ENCODE data around the gene CCDC124. TPM values are rescaled to one million over a fixed set of nuclear protein-coding genes. Genes with fewer than 3 reads are reported as not detected.
"Not testable (repeated sequence)": the region's sequence is repeated elsewhere in the genome, so short reads cannot be mapped to it uniquely, and the experiment has no call there.

Gene CCDC124
- total RNA-seq, 2 donors from 2014 or later, result 44.1 to 60.8 TPM

- Histone ChIP-seq H3K36me3 (no peaks in the 10 kb centered on the region), H3K4me1 (ENCODE audit: control insufficient read depth in 1 of 2, low read depth in 2 of 2) (no peaks in the 10 kb centered on the region), H3K27me3 (replicated peaks; ENCODE audit: insufficient read depth) (no peaks in the 10 kb centered on the region), H3K27ac (no peak overlapping the region), H3K4me3 (no peak overlapping the region), H3K9me3 (no peaks in the 10 kb centered on the region)
- no peak for DNase-seq (ENCODE audit: low spot score)
- no peak for TF ChIP-seq CTCF (IDR thresholded peaks at IDR 0.05)
- ATAC-seq (ENCODE audit: insufficient number of reproducible peaks, low FRiP score, low read depth), result no peak
These were observed 48.8 kb downstream of the CCDC124 start for GRCh38 chr19:17981611-17982010.

GRCh38 chr19:17982430-17982829, 49.6 kb downstream of the CCDC124 start:
- no peaks in the 10 kb centered on the region for H3K27me3 ChIP-seq (replicated peaks; ENCODE audit: insufficient read depth)
- H3K9me3 ChIP-seq, result no peaks in the 10 kb centered on the region
- no peak overlapping the region for H3K27ac ChIP-seq
- H3K36me3 ChIP-seq, result no peaks in the 10 kb centered on the region
- H3K4me3 ChIP-seq, result no peak overlapping the region
- ATAC-seq (ENCODE audit: insufficient number of reproducible peaks, low FRiP score, low read depth) (no peak), DNase-seq (ENCODE audit: low spot score) (no peak)
- no peak for TF ChIP-seq CTCF (IDR thresholded peaks at IDR 0.05)
- H3K4me1 ChIP-seq (ENCODE audit: control insufficient read depth in 1 of 2, low read depth in 2 of 2), result no peaks in the 10 kb centered on the region

DNA sequence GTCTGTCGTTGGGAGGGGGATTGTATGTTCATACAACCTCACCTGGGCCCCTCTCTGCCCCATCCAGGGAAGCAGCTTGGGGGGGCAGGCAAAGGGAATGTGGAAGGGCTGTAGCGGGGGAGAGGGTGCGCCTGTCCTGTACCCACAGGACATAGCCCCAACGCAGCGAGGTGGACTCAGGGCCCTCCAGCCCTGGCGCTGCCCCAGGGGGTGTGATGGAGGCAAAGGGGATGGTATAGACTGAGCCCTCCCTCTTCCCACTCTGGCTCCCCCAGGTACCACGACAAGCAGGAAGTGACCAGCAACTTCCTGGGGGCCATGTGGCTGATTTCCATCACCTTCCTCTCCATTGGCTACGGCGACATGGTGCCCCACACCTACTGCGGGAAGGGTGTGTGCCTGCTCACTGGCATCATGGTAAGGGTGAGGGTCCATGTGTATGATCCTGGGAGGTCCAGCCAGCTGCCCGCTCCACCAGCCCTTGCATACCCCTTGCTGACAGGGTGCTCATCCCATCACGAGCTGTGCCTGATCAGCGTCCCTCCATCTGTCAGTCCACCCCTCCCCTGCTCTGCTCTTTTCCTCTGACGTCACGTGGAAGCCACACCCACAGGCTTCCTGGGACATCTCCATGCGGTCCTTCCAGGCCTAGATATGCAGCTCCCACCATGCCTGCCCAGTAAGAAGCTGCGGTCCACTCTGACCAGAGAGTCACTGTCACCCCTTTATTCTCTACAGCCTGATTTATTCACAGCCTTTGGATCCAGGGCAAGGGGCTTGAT, 52.4 kb downstream of the CCDC124 start:
- no peak for ATAC-seq (ENCODE audit: insufficient number of reproducible peaks, low FRiP score, low read depth)
- H3K36me3 ChIP-seq, result no peaks in the 10 kb centered on the region
- H3K27me3 ChIP-seq (replicated peaks; ENCODE audit: insufficient read depth), result no peaks in the 10 kb centered on the region
- H3K27ac ChIP-seq, result no peak overlapping the region
- no peaks in the 10 kb centered on the region for H3K9me3 ChIP-seq
- no peak overlapping the region for H3K4me3 ChIP-seq
- DNase-seq (ENCODE audit: low spot score), result no peak
- H3K4me1 ChIP-seq (ENCODE audit: control insufficient read depth in 1 of 2, low read depth in 2 of 2), result no peaks in the 10 kb centered on the region
- TF ChIP-seq CTCF (IDR thresholded peaks at IDR 0.05), result no peak

DNA sequence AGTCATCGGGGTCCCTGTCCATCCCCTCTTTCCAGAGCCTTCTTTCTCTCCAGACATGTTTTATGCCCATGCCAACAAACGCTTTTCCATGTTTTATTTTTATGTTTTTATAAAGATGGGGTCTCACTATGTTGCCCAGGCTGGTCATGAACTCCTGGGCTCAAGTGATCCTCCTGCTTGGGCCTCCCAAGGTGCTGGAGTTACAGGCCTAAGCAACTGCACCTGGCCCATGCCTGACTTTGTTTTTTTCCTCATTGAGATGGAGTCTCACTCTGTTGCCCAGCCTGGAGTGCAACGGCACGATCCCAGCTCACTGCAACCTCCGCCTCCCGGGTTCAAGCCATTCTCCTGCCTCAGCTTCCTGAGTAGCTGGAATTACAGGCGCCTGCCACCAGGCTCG, 53.8 kb downstream of the CCDC124 start:
- H3K4me1 ChIP-seq (ENCODE audit: control insufficient read depth in 1 of 2, low read depth in 2 of 2); ATAC-seq (ENCODE audit: insufficient number of reproducible peaks, low FRiP score, low read depth); H3K36me3 ChIP-seq; H3K9me3 ChIP-seq; H3K27me3 ChIP-seq (replicated peaks; ENCODE audit: insufficient read depth); DNase-seq (ENCODE audit: low spot score); H3K27ac ChIP-seq; H3K4me3 ChIP-seq: not testable (repeated sequence)

DNA sequence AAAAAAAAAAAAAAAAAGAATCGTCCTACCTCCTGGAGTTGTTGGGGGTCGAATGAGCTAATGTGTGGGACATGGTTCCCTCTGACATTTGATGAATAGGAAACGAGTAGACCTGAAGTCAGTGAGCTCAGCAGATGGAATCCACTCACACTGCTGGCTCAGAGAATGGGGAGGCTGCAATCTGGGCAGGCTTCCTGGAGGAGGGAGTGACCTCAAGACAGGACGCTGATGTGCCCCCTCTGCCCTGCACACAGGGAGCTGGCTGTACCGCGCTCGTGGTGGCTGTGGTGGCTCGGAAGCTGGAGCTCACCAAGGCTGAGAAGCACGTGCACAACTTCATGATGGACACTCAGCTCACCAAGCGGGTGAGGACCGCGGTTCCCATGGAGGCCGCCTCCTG, 55.3 kb downstream of the CCDC124 start:
- no peak overlapping the region for H3K4me3 ChIP-seq
- H3K9me3 ChIP-seq, result no peaks in the 10 kb centered on the region
- no peaks in the 10 kb centered on the region for H3K36me3 ChIP-seq
- ATAC-seq (ENCODE audit: insufficient number of reproducible peaks, low FRiP score, low read depth) (no peak), DNase-seq (ENCODE audit: low spot score) (no peak)
- no peaks in the 10 kb centered on the region for H3K4me1 ChIP-seq (ENCODE audit: control insufficient read depth in 1 of 2, low read depth in 2 of 2)
- no peaks in the 10 kb centered on the region for H3K27me3 ChIP-seq (replicated peaks; ENCODE audit: insufficient read depth)
- no peak for TF ChIP-seq CTCF (IDR thresholded peaks at IDR 0.05)
- no peak overlapping the region for H3K27ac ChIP-seq

Measured in thoracic aorta (tissue), 2 donors.